ENCODE data around the gene SPX. TPM values are rescaled to one million over a fixed set of nuclear protein-coding genes. Genes with fewer than 3 reads are reported as not detected.

The SPX gene
- total RNA-seq, 8 experiments from 2014 or later, result 0.17 to 3.4 (median 0.29) TPM

GRCh38 chr12:21509768-21510167, 16.3 kb upstream of the SPX start:
- H3K27ac ChIP-seq, result no peak overlapping the region
- in situ Hi-C loops (cut with MboI; ENCODE audit: low pct_unique_long_range_greater_than_20kb in 2 of 9, low sequenced_read_pairs in 9 of 9, unreplicated experiment in 9 of 9), result no loop called here
- no peak for ATAC-seq (replicated peaks in 6 of 8)
- H3K4me3 ChIP-seq, result no peak overlapping the region
- H3K4me1 ChIP-seq (replicated peaks in 1 of 2), result no peaks in the 10 kb centered on the region
- 0 to 100% (median 0%) methylated on average over 1 to 2 of the region's 2 CpGs; no CpG with 5 or more reads in 4 of the 10 experiments for WGBS, 10 experiments

GRCh38 chr12:21516281-21516680, 9.8 kb upstream of the SPX start:
- no peaks in the 10 kb centered on the region for H3K4me1 ChIP-seq (replicated peaks in 1 of 2)
- H3K27ac ChIP-seq, result no peak overlapping the region
- H3K4me3 ChIP-seq, result no peak overlapping the region
- in situ Hi-C loops (cut with MboI; ENCODE audit: low pct_unique_long_range_greater_than_20kb in 2 of 9, low sequenced_read_pairs in 9 of 9, unreplicated experiment in 9 of 9), result no loop called here
- WGBS, 10 experiments, result 89 to 100% (median 100%) methylated on average over 2 of the region's 2 CpGs; no CpG with 5 or more reads in 1 of the 10 experiments
- no peak for ATAC-seq (replicated peaks in 6 of 8)

GRCh38 chr12:21518451-21518850, 7.6 kb upstream of the SPX start:
- no peak for ATAC-seq (replicated peaks in 6 of 8)
- in situ Hi-C loops (cut with MboI; ENCODE audit: low pct_unique_long_range_greater_than_20kb in 2 of 9, low sequenced_read_pairs in 9 of 9, unreplicated experiment in 9 of 9), result no loop called here
- 79 to 100% (median 90%) methylated on average over 1 to 3 of the region's 3 CpGs; no CpG with 5 or more reads in 2 of the 10 experiments for WGBS, 10 experiments
- no peak overlapping the region for H3K4me3 ChIP-seq
- no peak overlapping the region for H3K27ac ChIP-seq
- H3K4me1 ChIP-seq (replicated peaks in 1 of 2), result no peaks in the 10 kb centered on the region

GRCh38 chr12:21521541-21521940, 4.6 kb upstream of the SPX start:
- no peak for ATAC-seq (replicated peaks in 6 of 8)
- in situ Hi-C loops (cut with MboI; ENCODE audit: low pct_unique_long_range_greater_than_20kb in 2 of 9, low sequenced_read_pairs in 9 of 9, unreplicated experiment in 9 of 9), result no loop called here
- WGBS, 10 experiments, result 14 to 89% (median 53%) methylated on average over 1 of the region's 1 CpG; no CpG with 5 or more reads in 4 of the 10 experiments
- Histone ChIP-seq H3K27ac (no peak overlapping the region), H3K4me1 (replicated peaks in 1 of 2) (peaks cover 0 to 2% of the 10 kb centered on the region in 2 donors), H3K4me3 (no peak overlapping the region)

- H3K27ac ChIP-seq, result no peak overlapping the region
- H3K4me3 ChIP-seq, result no peak overlapping the region
- ATAC-seq (replicated peaks in 6 of 8), result peak in 1 of 8 experiments; percentile 36
- in situ Hi-C loops (cut with MboI; ENCODE audit: low pct_unique_long_range_greater_than_20kb in 2 of 9, low sequenced_read_pairs in 9 of 9, unreplicated experiment in 9 of 9), result no loop called here
- H3K4me1 ChIP-seq (replicated peaks in 1 of 2), result peaks cover 0 to 6% of the 10 kb centered on the region in 2 donors
Observed at GRCh38 chr12:21523148-21523547, 2.9 kb upstream of the SPX start.

GRCh38 chr12:21526721-21527345, 737 bp downstream of the SPX start:
- 16 to 68% (median 46%) methylated on average over 1 to 11 of the region's 12 CpGs for WGBS, 10 experiments
- Histone ChIP-seq H3K27ac (no peak overlapping the region), H3K4me1 (replicated peaks in 1 of 2) (peaks cover 0 to 6% of the 10 kb centered on the region in 2 donors), H3K4me3 (peak overlapping the region; percentile 39 to 51 (median 48))
- in situ Hi-C loops (cut with MboI; ENCODE audit: low pct_unique_long_range_greater_than_20kb in 2 of 9, low sequenced_read_pairs in 9 of 9, unreplicated experiment in 9 of 9), result no loop called here
- ATAC-seq (replicated peaks in 6 of 8), result peak in 3 of 8 experiments; percentile 2 to 3 (median 3)

- in situ Hi-C loops (cut with MboI; ENCODE audit: low pct_unique_long_range_greater_than_20kb in 2 of 9, low sequenced_read_pairs in 9 of 9, unreplicated experiment in 9 of 9), result no loop called here
- peak; percentile 87 to 95 (median 92) for ATAC-seq (replicated peaks in 6 of 8)
- H3K27ac ChIP-seq, result no peak overlapping the region
- peaks cover 0 to 6% of the 10 kb centered on the region in 2 donors for H3K4me1 ChIP-seq (replicated peaks in 1 of 2)
- 0 to 20% (median 0%) methylated on average over 1 to 18 of the region's 57 CpGs; no CpG with 5 or more reads in 2 of the 10 experiments for WGBS, 10 experiments
- H3K4me3 ChIP-seq, result peak overlapping the region; percentile 39 to 51 (median 48)
Observed at GRCh38 chr12:21527451-21528180, 1.5 kb downstream of the SPX start.

- Histone ChIP-seq H3K27ac (no peak overlapping the region), H3K4me1 (replicated peaks in 1 of 2) (peaks cover 0 to 6% of the 10 kb centered on the region in 2 donors), H3K4me3 (no peak overlapping the region)
- in situ Hi-C loops (cut with MboI; ENCODE audit: low pct_unique_long_range_greater_than_20kb in 2 of 9, low sequenced_read_pairs in 9 of 9, unreplicated experiment in 9 of 9), result no loop called here
- ATAC-seq (replicated peaks in 6 of 8), result no peak
- WGBS, 10 experiments, result 81 to 100% (median 90%) methylated on average over 1 to 5 of the region's 5 CpGs; no CpG with 5 or more reads in 3 of the 10 experiments
Observed at GRCh38 chr12:21528953-21529352, 2.9 kb downstream of the SPX start.

GRCh38 chr12:21529456-21529855, 3.4 kb downstream of the SPX start:
- in situ Hi-C loops (cut with MboI; ENCODE audit: low pct_unique_long_range_greater_than_20kb in 2 of 9, low sequenced_read_pairs in 9 of 9, unreplicated experiment in 9 of 9), result no loop called here
- no peak overlapping the region for H3K27ac ChIP-seq
- H3K4me1 ChIP-seq (replicated peaks in 1 of 2), result peaks cover 0 to 6% of the 10 kb centered on the region in 2 donors
- WGBS, 10 experiments, result 40 to 100% (median 73%) methylated on average over 1 to 2 of the region's 2 CpGs; no CpG with 5 or more reads in 2 of the 10 experiments
- no peak for ATAC-seq (replicated peaks in 6 of 8)
- H3K4me3 ChIP-seq, result no peak overlapping the region

GRCh38 chr12:21538061-21538653, 12.1 kb downstream of the SPX start:
- Histone ChIP-seq H3K4me3 (no peak overlapping the region), H3K27ac (no peak overlapping the region), H3K4me1 (replicated peaks in 1 of 2) (no peaks in the 10 kb centered on the region)
- in situ Hi-C loops (cut with MboI; ENCODE audit: low pct_unique_long_range_greater_than_20kb in 2 of 9, low sequenced_read_pairs in 9 of 9, unreplicated experiment in 9 of 9), result no loop called here
- no peak for ATAC-seq (replicated peaks in 6 of 8)
- 28 to 96% (median 80%) methylated on average over 2 to 5 of the region's 5 CpGs; no CpG with 5 or more reads in 1 of the 10 experiments for WGBS, 10 experiments

GRCh38 chr12:21539797-21540196, 13.7 kb downstream of the SPX start:
- no peak overlapping the region for H3K4me3 ChIP-seq
- no peak overlapping the region for H3K27ac ChIP-seq
- in situ Hi-C loops (cut with MboI; ENCODE audit: low pct_unique_long_range_greater_than_20kb in 2 of 9, low sequenced_read_pairs in 9 of 9, unreplicated experiment in 9 of 9), result no loop called here
- ATAC-seq (replicated peaks in 6 of 8), result peak in 1 of 8 experiments; percentile 67
- no peaks in the 10 kb centered on the region for H3K4me1 ChIP-seq (replicated peaks in 1 of 2)

GRCh38 chr12:21541773-21542172, 15.7 kb downstream of the SPX start:
- Histone ChIP-seq H3K27ac (no peak overlapping the region), H3K4me1 (replicated peaks in 1 of 2) (no peaks in the 10 kb centered on the region), H3K4me3 (no peak overlapping the region)
- in situ Hi-C loops (cut with MboI; ENCODE audit: low pct_unique_long_range_greater_than_20kb in 2 of 9, low sequenced_read_pairs in 9 of 9, unreplicated experiment in 9 of 9), result no loop called here
- ATAC-seq (replicated peaks in 6 of 8), result no peak
- WGBS, 10 experiments, result 31 to 100% (median 66%) methylated on average over 1 to 4 of the region's 6 CpGs; no CpG with 5 or more reads in 3 of the 10 experiments

- ATAC-seq (replicated peaks in 6 of 8), result no peak
- Histone ChIP-seq H3K4me3 (no peak overlapping the region), H3K27ac (no peak overlapping the region), H3K4me1 (replicated peaks in 1 of 2) (no peaks in the 10 kb centered on the region)
- 8 to 97% (median 67%) methylated on average over 1 to 5 of the region's 5 CpGs; no CpG with 5 or more reads in 1 of the 10 experiments for WGBS, 10 experiments
- in situ Hi-C loops (cut with MboI; ENCODE audit: low pct_unique_long_range_greater_than_20kb in 2 of 9, low sequenced_read_pairs in 9 of 9, unreplicated experiment in 9 of 9), result no loop called here
Observed at GRCh38 chr12:21542403-21542802, 16.3 kb downstream of the SPX start.
